Measurements from ENCODE around the gene CHDH. TPM values are rescaled to one million over a fixed set of nuclear protein-coding genes. Genes with fewer than 3 reads are reported as not detected.

CHDH gene
- total RNA-seq, 4 donors from 2014 or later = 57.8 to 126 (median 94.2) TPM

GRCh38 chr3:53887446-53887845, 41.2 kb upstream of the CHDH start:
- Histone ChIP-seq H3K36me3 (peaks cover 0 to 39% (median 0%) of the 10 kb centered on the region in 3 donors), H3K27ac (no peak overlapping the region), H3K27me3 (no peaks in the 10 kb centered on the region), H3K4me1 (peaks cover 0 to 30% (median 0%) of the 10 kb centered on the region in 4 donors), H3K9me3 (no peaks in the 10 kb centered on the region), H3K4me3 (no peak overlapping the region)
- no peak for DNase-seq
- no peak for TF ChIP-seq POLR2A (IDR thresholded peaks at IDR 0.05)
- no peak for TF ChIP-seq CTCF (IDR thresholded peaks at IDR 0.05)

GRCh38 chr3:53885239-53885638, 39.0 kb upstream of the CHDH start:
- Histone ChIP-seq H3K4me3 (no peak overlapping the region), H3K27me3 (no peaks in the 10 kb centered on the region), H3K27ac (no peak overlapping the region), H3K36me3 (peaks cover 0 to 39% (median 0%) of the 10 kb centered on the region in 3 donors), H3K4me1 (peaks cover 0 to 32% (median 6%) of the 10 kb centered on the region in 4 donors), H3K9me3 (no peaks in the 10 kb centered on the region)
- DNase-seq = no peak
- TF ChIP-seq CTCF (IDR thresholded peaks at IDR 0.05) (no peak), POLR2A (IDR thresholded peaks at IDR 0.05) (no peak)

GRCh38 chr3:53884623-53885022, 38.4 kb upstream of the CHDH start:
- H3K27ac ChIP-seq = no peak overlapping the region
- peaks cover 0 to 42% (median 0%) of the 10 kb centered on the region in 3 donors for H3K36me3 ChIP-seq
- DNase-seq = no peak
- no peaks in the 10 kb centered on the region for H3K9me3 ChIP-seq
- H3K4me3 ChIP-seq = no peak overlapping the region
- H3K4me1 ChIP-seq = peaks cover 0 to 26% (median 6%) of the 10 kb centered on the region in 4 donors
- TF ChIP-seq POLR2A (IDR thresholded peaks at IDR 0.05) (no peak), CTCF (IDR thresholded peaks at IDR 0.05) (no peak)
- no peaks in the 10 kb centered on the region for H3K27me3 ChIP-seq

GRCh38 chr3:53883008-53883407, 36.8 kb upstream of the CHDH start:
- Histone ChIP-seq H3K4me3 (no peak overlapping the region), H3K27me3 (no peaks in the 10 kb centered on the region), H3K4me1 (peaks cover 0 to 14% (median 6%) of the 10 kb centered on the region in 4 donors), H3K27ac (no peak overlapping the region), H3K36me3 (peaks cover 0 to 55% (median 0%) of the 10 kb centered on the region in 3 donors), H3K9me3 (no peaks in the 10 kb centered on the region)
- no peak for DNase-seq
- TF ChIP-seq CTCF (IDR thresholded peaks at IDR 0.05) (no peak), POLR2A (IDR thresholded peaks at IDR 0.05) (no peak)

DNA sequence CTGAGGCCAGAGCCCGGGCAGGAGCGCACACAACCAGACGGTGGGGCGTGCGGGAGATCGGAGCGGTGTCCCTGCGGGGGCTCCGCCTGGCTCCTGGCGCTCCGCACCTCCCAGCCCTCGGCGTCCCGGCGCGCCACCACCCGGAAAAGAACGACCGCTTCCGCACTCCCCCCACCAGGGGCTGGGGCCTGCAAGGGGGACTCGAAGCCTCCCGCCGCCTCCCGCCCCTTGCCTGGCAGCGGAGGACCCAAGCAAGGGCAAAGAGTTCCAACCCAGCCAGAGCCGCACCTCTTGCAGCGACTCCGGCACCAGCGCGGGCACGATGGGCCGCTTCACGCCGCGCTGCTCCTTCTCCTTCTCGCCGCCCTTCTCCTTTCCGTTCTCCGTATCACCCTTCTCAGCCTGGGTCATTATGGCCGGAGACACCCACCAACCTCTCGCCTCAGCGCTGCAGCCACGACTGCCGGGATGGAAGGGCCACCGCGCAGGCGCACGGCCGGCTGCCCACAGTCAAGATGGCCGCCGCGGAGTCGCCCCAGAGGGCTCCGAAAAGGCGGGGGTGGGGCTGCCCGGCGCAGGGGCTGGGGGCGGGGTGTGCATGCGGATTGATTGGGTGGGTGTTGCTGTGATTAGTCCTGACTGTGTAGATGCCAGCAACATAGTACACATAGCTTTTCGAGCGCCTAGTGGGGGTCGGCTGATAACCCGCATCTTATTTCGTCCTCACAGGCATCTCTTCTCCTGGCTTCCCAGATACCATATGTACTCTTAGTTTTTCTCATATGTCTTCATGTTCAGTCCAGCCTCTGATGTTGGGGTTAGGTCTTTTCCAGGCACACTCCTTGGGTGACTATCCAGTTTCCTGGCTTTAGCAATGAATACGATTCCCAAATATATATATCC, 35.7 kb upstream of the CHDH start, which contains the start of gene ACTR8:
Gene ACTR8, minus strand, starts transcription at position 462 of the 903 bp plus-strand sequence. Its CDS starts 51 bp downstream, at position 411.
- Histone ChIP-seq H3K36me3 (peaks cover 0 to 56% (median 0%) of the 10 kb centered on the region in 3 donors), H3K4me1 (peaks cover 0 to 14% (median 6%) of the 10 kb centered on the region in 4 donors), H3K4me3 (peak within 1 kb of the TSS; percentile 59 to 82 (median 80)), H3K9me3 (no peaks in the 10 kb centered on the region), H3K27me3 (no peaks in the 10 kb centered on the region), H3K27ac (peak within 1 kb of the TSS; percentile 77 to 87 (median 82))
- peak in 3 of 6 experiments; percentile 20 to 38 (median 30) for TF ChIP-seq CTCF (IDR thresholded peaks at IDR 0.05)
- peak in 1 of 2 donors; percentile 63 for TF ChIP-seq POLR2A (IDR thresholded peaks at IDR 0.05)
- DNase-seq = peak; percentile 81 to 93 (median 89)
